Measurements from ENCODE around the gene SLC4A1. TPM values are rescaled to one million over a fixed set of nuclear protein-coding genes. Genes with fewer than 3 reads are reported as not detected.

SLC4A1 gene
- total RNA-seq, 4 donors from 2014 or later = not detected

DNA sequence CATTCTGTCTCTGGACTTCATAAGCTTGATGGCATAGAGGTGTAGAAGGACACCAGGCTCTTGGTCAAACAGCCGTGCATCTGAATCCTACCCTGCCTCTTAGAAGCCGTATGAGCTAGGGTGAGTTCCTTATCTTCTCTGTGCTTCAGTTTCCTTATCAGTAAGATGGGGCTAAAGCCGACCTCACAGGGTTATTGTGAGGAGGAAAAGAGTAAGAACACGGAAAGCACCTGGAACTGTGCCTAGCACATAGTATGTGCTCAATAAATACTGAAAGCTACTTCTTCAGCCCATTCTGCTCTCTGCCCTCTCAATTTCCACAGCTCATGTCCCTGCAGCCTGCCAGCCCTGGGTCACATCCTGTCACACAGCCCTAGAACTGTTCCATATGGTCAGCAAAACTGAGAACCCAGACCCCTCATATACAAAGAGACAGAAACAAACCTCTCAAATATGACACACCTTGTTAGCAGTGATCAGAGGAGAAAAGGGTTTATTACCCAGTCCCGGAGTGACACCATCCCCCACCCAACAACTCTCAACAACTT is 31.4 kb downstream of the SLC4A1 start:
- in situ Hi-C loops (cut with MboI; ENCODE audit: low pct_ligation_motif_present in 1 of 4, low pct_unique_long_range_greater_than_20kb in 1 of 4, low sequenced_read_pairs in 3 of 4) (no loop called here), intact Hi-C loops (cut with DNase I; ENCODE audit: low total_unique reads) (no loop called here)
- H3K36me3 ChIP-seq = no peaks in the 10 kb centered on the region
- no peak for DNase-seq
- no peak overlapping the region for H3K4me3 ChIP-seq
- no peaks in the 10 kb centered on the region for H3K9me3 ChIP-seq
- no peak for TF ChIP-seq POLR2AphosphoS5 (IDR thresholded peaks at IDR 0.05)
- TF ChIP-seq, protein P1, sequence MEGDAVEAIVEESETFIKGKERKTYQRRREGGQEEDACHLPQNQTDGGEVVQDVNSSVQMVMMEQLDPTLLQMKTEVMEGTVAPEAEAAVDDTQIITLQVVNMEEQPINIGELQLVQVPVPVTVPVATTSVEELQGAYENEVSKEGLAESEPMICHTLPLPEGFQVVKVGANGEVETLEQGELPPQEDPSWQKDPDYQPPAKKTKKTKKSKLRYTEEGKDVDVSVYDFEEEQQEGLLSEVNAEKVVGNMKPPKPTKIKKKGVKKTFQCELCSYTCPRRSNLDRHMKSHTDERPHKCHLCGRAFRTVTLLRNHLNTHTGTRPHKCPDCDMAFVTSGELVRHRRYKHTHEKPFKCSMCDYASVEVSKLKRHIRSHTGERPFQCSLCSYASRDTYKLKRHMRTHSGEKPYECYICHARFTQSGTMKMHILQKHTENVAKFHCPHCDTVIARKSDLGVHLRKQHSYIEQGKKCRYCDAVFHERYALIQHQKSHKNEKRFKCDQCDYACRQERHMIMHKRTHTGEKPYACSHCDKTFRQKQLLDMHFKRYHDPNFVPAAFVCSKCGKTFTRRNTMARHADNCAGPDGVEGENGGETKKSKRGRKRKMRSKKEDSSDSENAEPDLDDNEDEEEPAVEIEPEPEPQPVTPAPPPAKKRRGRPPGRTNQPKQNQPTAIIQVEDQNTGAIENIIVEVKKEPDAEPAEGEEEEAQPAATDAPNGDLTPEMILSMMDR (IDR thresholded peaks at IDR 0.05) = no peak
- H3K4me1 ChIP-seq = no peaks in the 10 kb centered on the region
- no peak overlapping the region for H3K27ac ChIP-seq
- 40 to 42% methylated on average over 3 to 5 of the region's 5 CpGs for WGBS, 2 donors (ENCODE audit: low coverage in 1 of 2)
- H3K27me3 ChIP-seq = peaks cover 4% of the 10 kb centered on the region

DNA sequence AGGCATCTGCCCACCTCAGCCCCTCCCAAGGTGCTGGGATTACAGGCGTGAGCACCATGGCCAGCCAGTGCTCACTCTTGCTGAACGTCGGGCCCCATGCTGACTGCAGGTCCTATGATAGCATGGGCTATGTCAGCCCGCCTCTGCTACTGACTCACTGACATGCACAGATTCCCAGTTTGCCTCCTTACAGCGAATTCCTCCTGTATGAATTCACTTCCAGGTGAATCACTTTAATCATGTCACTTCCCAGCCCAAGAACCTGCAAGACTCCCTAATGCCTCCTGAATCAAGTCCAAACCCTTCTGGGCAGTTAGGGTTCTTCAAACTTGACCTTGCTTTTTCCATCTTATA is 32.4 kb downstream of the SLC4A1 start:
- DNase-seq = no peak
- WGBS, 2 donors (ENCODE audit: low coverage in 1 of 2) = 83% methylated on average over 1 to 5 of the region's 5 CpGs
- Histone ChIP-seq H3K9me3 (no peaks in the 10 kb centered on the region), H3K27me3 (peaks cover 4% of the 10 kb centered on the region), H3K4me1 (no peaks in the 10 kb centered on the region), H3K27ac (no peak overlapping the region), H3K36me3 (no peaks in the 10 kb centered on the region), H3K4me3 (no peak overlapping the region)
- in situ Hi-C loops (cut with MboI; ENCODE audit: low pct_ligation_motif_present in 1 of 4, low pct_unique_long_range_greater_than_20kb in 1 of 4, low sequenced_read_pairs in 3 of 4) = no loop called here
- intact Hi-C loops (cut with DNase I; ENCODE audit: low total_unique reads) = no loop called here
- TF ChIP-seq, protein P1 (IDR thresholded peaks at IDR 0.05) = no peak
- TF ChIP-seq POLR2AphosphoS5 (IDR thresholded peaks at IDR 0.05) (no peak), EP300 (IDR thresholded peaks at IDR 0.05; ENCODE audit: low read depth) (no peak), POLR2A (IDR thresholded peaks at IDR 0.05) (no peak)

DNA sequence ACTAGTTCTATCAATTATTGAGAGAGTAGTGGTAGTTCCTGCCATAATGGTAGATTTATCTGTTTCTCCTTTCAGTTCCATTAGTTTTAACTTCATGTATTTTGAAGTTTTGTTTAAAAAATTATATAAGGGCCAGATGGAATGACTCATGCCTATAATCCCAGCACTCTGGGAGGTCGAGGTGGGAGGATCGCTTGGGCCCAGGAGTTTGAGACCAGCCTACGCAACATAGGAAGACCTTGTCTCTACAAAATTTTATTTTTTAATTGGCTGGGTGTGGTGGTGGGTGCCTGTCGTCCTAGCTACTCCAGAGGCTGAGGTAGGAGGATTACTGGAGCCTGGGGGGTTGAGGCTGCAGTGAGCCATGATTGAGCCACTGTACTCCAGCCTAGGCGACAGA is 34.4 kb downstream of the SLC4A1 start:
- DNase-seq = no peak
- intact Hi-C loops (cut with DNase I; ENCODE audit: low total_unique reads) (no loop called here), in situ Hi-C loops (cut with MboI; ENCODE audit: low pct_ligation_motif_present in 1 of 4, low pct_unique_long_range_greater_than_20kb in 1 of 4, low sequenced_read_pairs in 3 of 4) (no loop called here)
- no peaks in the 10 kb centered on the region for H3K27me3 ChIP-seq
- H3K27ac ChIP-seq = no peak overlapping the region
- H3K4me3 ChIP-seq = no peak overlapping the region
- no peaks in the 10 kb centered on the region for H3K9me3 ChIP-seq
- H3K4me1 ChIP-seq = no peaks in the 10 kb centered on the region
- no peaks in the 10 kb centered on the region for H3K36me3 ChIP-seq
- 76 to 85% methylated on average over 4 to 5 of the region's 5 CpGs for WGBS, 2 donors (ENCODE audit: low coverage in 1 of 2)
- no peak for TF ChIP-seq EP300 (IDR thresholded peaks at IDR 0.05; ENCODE audit: low read depth)
- TF ChIP-seq POLR2AphosphoS5 (IDR thresholded peaks at IDR 0.05) = no peak
- TF ChIP-seq, protein P1 (IDR thresholded peaks at IDR 0.05) = no peak
- TF ChIP-seq POLR2A (IDR thresholded peaks at IDR 0.05) = no peak

DNA sequence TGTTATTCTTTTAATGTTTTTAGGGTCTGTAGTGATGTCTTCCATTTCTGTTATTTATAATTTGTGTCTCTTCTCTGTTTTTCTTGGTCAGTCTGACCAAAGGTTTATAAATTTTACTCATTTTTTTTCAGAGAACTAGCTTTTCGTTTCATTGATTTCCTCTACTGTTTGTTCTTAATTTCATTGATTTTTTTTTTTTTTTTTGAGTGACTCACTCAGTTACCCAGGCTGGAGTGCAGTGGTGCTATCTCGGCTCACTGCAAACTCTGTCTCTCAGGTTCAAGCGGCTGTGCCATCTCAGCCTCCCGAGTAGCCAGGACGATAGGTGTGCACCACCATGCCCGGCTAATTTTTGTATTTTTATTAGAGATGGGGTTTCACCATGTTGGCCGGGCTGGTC is 35.9 kb downstream of the SLC4A1 start:
- WGBS, 2 donors (ENCODE audit: low coverage in 1 of 2) = 75 to 93% methylated on average over 1 to 7 of the region's 7 CpGs
- Histone ChIP-seq H3K27ac (no peak overlapping the region), H3K4me3 (no peak overlapping the region), H3K4me1 (no peaks in the 10 kb centered on the region), H3K9me3 (no peaks in the 10 kb centered on the region), H3K27me3 (no peaks in the 10 kb centered on the region), H3K36me3 (no peaks in the 10 kb centered on the region)
- TF ChIP-seq EP300 (IDR thresholded peaks at IDR 0.05; ENCODE audit: low read depth) = no peak
- TF ChIP-seq, protein P1 (IDR thresholded peaks at IDR 0.05) = no peak
- TF ChIP-seq POLR2AphosphoS5 (IDR thresholded peaks at IDR 0.05) = no peak
- no peak for TF ChIP-seq POLR2A (IDR thresholded peaks at IDR 0.05)
- in situ Hi-C loops (cut with MboI; ENCODE audit: low pct_ligation_motif_present in 1 of 4, low pct_unique_long_range_greater_than_20kb in 1 of 4, low sequenced_read_pairs in 3 of 4) = no loop called here
- intact Hi-C loops (cut with DNase I; ENCODE audit: low total_unique reads) = no loop called here
- DNase-seq = no peak
